Measurements from ENCODE around the gene PNN. TPM values are rescaled to one million over a fixed set of nuclear protein-coding genes. Genes with fewer than 3 reads are reported as not detected.

The PNN gene
- total RNA-seq, 1 experiment from 2014 or later = 167 TPM

GRCh38 chr14:39145266-39145966 lies 29.6 kb upstream of the PNN start:
- Mint-ChIP-seq H3K4me3 (no peak overlapping the region), H3K9me3 (peaks cover 18 to 20% of the 10 kb centered on the region in 2 experiments), H3K27me3 (ENCODE audit: low read depth) (0 out of 2 replicates have a peak, but pooled peaks cover 2% of the 10 kb centered on the region), H3K36me3 (ENCODE audit: insufficient read depth in 1 of 3, low read depth in 3 of 3) (peaks cover 28 to 47% (median 37%) of the 10 kb centered on the region in 3 experiments), H3K4me1 (0 out of 4 replicates have a peak, but pooled peaks cover 0 to 3% of the 10 kb centered on the region in 2 experiments), H3K27ac (peak overlapping the region in 1 of 3 experiments; percentile 9; a peak in 1 of 7 replicates)
- no peak overlapping the region for H2AFZ ChIP-seq (ENCODE audit: low read length)
- H3K23ac ChIP-seq (ENCODE audit: insufficient read length, low read depth, low read length) = no peak overlapping the region
- no peaks in the 10 kb centered on the region for H3K79me1 ChIP-seq (ENCODE audit: insufficient read depth, low read depth, low read length, poor library complexity, severe bottlenecking)
- H3K56ac ChIP-seq (ENCODE audit: insufficient read length, low read depth, low read length) = no peak overlapping the region
- no peak overlapping the region for H2BK120ac ChIP-seq (ENCODE audit: low read depth, low read length, poor library complexity, severe bottlenecking)
- no peaks in the 10 kb centered on the region for H3K9me3 ChIP-seq (ENCODE audit: control insufficient read depth, low read depth, low read length)
- no peak overlapping the region for H2BK5ac ChIP-seq (ENCODE audit: insufficient read length, low read length)
- no CpG with 5 or more reads among the region's 7 CpGs for WGBS (ENCODE audit: extremely low coverage, insufficient read length, low lambda C conversion rate)
- H4K91ac ChIP-seq (ENCODE audit: insufficient read length, low read depth, low read length) = no peak overlapping the region
- no peaks in the 10 kb centered on the region for H3K79me2 ChIP-seq (ENCODE audit: insufficient read depth, low read length)
- no peak overlapping the region for H3K27ac ChIP-seq (ENCODE audit: insufficient read length, low read depth, low read length)
- no peaks in the 10 kb centered on the region for H4K20me1 ChIP-seq (ENCODE audit: control insufficient read depth, insufficient read depth, insufficient read length)
- H2AK5ac ChIP-seq (ENCODE audit: insufficient read length, low read length) = no peak overlapping the region
- no peak overlapping the region for H2BK15ac ChIP-seq (ENCODE audit: low read depth, low read length)
- H4K8ac ChIP-seq (replicated peaks; ENCODE audit: insufficient read length, low read depth, low read length) = no peak overlapping the region
- H2BK20ac ChIP-seq (ENCODE audit: low read depth, low read length, poor library complexity, severe bottlenecking) = no peak overlapping the region
- H2BK12ac ChIP-seq (ENCODE audit: insufficient read length, low read depth, low read length) = no peak overlapping the region
- H3K14ac ChIP-seq (ENCODE audit: insufficient read depth, low read length) = no peak overlapping the region
- no peak overlapping the region for H3K4ac ChIP-seq (ENCODE audit: low read depth, low read length)
- H3K4me1 ChIP-seq (ENCODE audit: insufficient read depth, low read length) = no peaks in the 10 kb centered on the region
- H3K4me2 ChIP-seq (ENCODE audit: insufficient read depth, insufficient read length, low read length) = no peak overlapping the region
- TF ChIP-seq, protein P1, sequence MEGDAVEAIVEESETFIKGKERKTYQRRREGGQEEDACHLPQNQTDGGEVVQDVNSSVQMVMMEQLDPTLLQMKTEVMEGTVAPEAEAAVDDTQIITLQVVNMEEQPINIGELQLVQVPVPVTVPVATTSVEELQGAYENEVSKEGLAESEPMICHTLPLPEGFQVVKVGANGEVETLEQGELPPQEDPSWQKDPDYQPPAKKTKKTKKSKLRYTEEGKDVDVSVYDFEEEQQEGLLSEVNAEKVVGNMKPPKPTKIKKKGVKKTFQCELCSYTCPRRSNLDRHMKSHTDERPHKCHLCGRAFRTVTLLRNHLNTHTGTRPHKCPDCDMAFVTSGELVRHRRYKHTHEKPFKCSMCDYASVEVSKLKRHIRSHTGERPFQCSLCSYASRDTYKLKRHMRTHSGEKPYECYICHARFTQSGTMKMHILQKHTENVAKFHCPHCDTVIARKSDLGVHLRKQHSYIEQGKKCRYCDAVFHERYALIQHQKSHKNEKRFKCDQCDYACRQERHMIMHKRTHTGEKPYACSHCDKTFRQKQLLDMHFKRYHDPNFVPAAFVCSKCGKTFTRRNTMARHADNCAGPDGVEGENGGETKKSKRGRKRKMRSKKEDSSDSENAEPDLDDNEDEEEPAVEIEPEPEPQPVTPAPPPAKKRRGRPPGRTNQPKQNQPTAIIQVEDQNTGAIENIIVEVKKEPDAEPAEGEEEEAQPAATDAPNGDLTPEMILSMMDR (conservative IDR thresholded peaks at IDR 0.05) = no peak
- H3K18ac ChIP-seq (ENCODE audit: insufficient read length, low read depth, low read length) = no peak overlapping the region
- H3K27me3 ChIP-seq (ENCODE audit: insufficient read depth, low read length) = no peaks in the 10 kb centered on the region
- no peak for DNase-seq
- no peak overlapping the region for H3K9ac ChIP-seq (ENCODE audit: extremely low read depth, insufficient read length, low read length)
- H3T11ph ChIP-seq (ENCODE audit: low read length) = no peak overlapping the region
- no peaks in the 10 kb centered on the region for H3K23me2 ChIP-seq (ENCODE audit: insufficient read length, low read depth, low read length, poor library complexity, severe bottlenecking)
- no peak overlapping the region for H4K5ac ChIP-seq (ENCODE audit: insufficient read length, low read depth, low read length)

Measured in H9 (cell line).